Motor neuron (in vitro differentiated cells): ENCODE data around the gene SGSH. TPM values are rescaled to one million over a fixed set of nuclear protein-coding genes. Genes with fewer than 3 reads are reported as not detected.

ENCODE experiments used
- ATAC-seq, 8 experiments: fragments of 200-7000 bp; cut with Tn5 transposase; replicated peaks in 6 of 8; 2 replicates each; pipeline ENCODE4 v1.8.0; 2021; ENCODE audit warnings: mild to moderate bottlenecking in 8 of 8, moderate library complexity in 8 of 8
- H3K27ac ChIP-seq, 2 donors: fragments of 250-450 bp; sonication (Bioruptor Pico); 2 replicates each; pipeline ENCODE4 v1.9.0; 2021; ENCODE audit warnings: antibody characterized with exemption in 2 of 2, mild to moderate bottlenecking in 2 of 2, moderate library complexity in 1 of 2
- H3K4me1 ChIP-seq, 2 donors: fragments of 250-450 bp; sonication (Bioruptor Pico); replicated peaks in 1 of 2; 2 replicates each; pipeline ENCODE4 v1.6.1; 2021; ENCODE audit warnings: antibody characterized with exemption in 2 of 2, mild to moderate bottlenecking in 2 of 2, moderate library complexity in 1 of 2
- H3K4me3 ChIP-seq, 5 donors: fragments of 250-450 bp; sonication (Bioruptor Pico); 2 replicates each; pipeline ENCODE4 v1.9.0; 2021; ENCODE audit warnings: antibody characterized with exemption in 5 of 5, mild to moderate bottlenecking in 5 of 5, moderate library complexity in 4 of 5
- WGBS, 10 experiments: fragments of 450-650 bp; shearing (Covaris generic); methylation state at CpG; one replicate each; pipeline ENCODE4 v1.0.0; 2022; 5-methylcytosine and 5-hydroxymethylcytosine counted together
- in situ Hi-C, 9 experiments: fragments of 400-800 bp; cut with MboI; loops; one replicate each; pipeline ENCODE4 v1.15.0; 2021; ENCODE audit warnings: low sequenced_read_pairs in 9 of 9, low pct_unique_long_range_greater_than_20kb in 2 of 9; ENCODE audit not compliant: unreplicated experiment in 9 of 9
- total RNA-seq, 8 experiments: library from RNA; unstranded; fragments of 300-600 nt; gene quantifications; 2 replicates each; pipeline versions ENCODE4 v1.2.3 to v1.2.4, GENCODE V29; 2022

The SGSH gene
- total RNA-seq, 8 experiments from 2014 or later = 5.5 to 56.6 (median 11.2) TPM

DNA sequence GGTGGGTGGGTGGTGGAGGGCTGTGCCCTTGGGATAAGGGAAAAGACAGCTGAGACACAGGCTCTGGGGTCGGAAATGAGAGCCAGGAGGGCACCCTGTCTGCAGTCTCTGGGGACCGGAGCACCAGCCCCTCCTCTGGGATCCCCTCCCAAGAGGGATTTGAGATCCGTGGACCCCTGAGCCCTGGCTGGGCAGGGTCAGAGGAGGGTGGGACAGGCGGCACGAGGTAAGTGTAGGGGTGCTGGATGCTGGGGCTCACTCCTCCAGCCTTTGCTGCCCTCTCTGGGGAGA is 425 bp downstream of the SGSH start:
- peak overlapping the region; percentile 70 to 98 (median 78) for H3K4me3 ChIP-seq
- H3K27ac ChIP-seq = peak overlapping the region; percentile 51 to 57
- in situ Hi-C loops = no loop called here
- peaks cover 10 to 12% of the 10 kb centered on the region in 2 donors for H3K4me1 ChIP-seq
- no peak for ATAC-seq
- WGBS, 10 experiments = no CpG with 5 or more reads among the region's 5 CpGs

DNA sequence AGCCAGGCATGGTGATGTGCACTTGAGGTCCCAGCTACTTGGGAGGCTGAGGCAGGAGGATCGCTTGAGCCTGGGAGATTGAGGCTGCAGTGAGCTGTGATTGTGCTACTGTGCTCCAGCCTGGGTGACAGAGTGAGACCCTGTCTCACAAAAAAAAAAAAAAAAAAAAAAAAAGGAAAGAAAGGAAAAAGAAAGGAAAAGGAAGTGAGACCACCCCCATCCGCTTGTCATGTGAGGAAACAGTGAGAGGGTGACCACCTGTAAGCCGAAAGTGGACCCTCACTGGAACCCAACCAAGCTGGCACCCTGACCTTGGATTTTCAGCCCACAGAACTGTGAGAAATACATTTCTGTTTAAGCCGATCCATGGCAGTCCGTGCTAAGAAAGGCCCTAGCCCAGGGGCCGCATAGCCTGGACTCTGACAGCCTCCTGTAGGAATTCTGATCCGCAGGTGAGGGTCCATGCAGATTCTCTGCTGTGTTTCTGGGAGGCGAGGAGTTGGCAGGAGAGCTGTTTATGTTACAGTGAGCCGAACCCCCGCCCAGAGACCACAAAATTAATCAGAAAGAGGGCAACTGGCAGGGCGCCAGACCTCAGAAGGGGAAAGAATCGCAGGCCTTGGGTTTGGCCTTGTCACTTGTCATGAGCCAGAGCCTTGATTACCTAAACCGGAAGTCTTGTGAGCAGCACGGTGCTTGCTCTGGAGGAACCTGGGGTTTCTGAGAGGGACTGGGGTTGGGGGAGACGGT is 945 bp downstream of the SGSH start:
- H3K4me1 ChIP-seq = peaks cover 10 to 12% of the 10 kb centered on the region in 2 donors

DNA sequence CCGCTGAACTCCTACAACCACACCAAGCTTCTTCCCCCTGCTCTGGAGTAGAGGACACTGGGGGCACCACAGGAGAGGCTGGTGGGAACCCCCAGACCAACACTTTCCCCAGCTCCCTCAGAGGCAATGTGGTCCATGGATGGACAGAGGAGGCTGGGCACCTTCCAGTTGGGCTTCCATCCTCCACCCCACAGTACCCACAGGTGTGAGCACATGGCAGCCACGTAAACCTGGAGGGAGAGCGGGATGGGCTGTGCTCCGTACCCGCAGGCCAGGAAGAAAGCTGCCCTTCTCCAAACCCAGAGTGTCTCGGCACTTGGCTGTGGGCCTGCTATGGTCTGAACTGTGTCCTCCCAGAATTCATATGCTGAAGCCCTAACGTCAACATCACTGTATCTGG is 1.7 kb downstream of the SGSH start:
- in situ Hi-C loops = no loop called here
- H3K4me1 ChIP-seq = peaks cover 10 to 12% of the 10 kb centered on the region in 2 donors
- H3K27ac ChIP-seq = no peak overlapping the region
- no peak overlapping the region for H3K4me3 ChIP-seq
- WGBS, 10 experiments = 83 to 100% (median 85%) methylated on average over 2 to 4 of the region's 7 CpGs; no CpG with 5 or more reads in 7 of the 10 experiments
- no peak for ATAC-seq

More for the DNA sequence above, 945 bp downstream of the SGSH start:
- Histone ChIP-seq H3K27ac (peak overlapping the region in 1 of 2 donors; percentile 57), H3K4me3 (peak overlapping the region; percentile 70 to 98 (median 78))
- WGBS, 10 experiments = 42 to 100% (median 65%) methylated on average over 1 to 12 of the region's 15 CpGs
- in situ Hi-C loops = no loop called here
- peak; percentile 17 to 35 (median 26) for ATAC-seq

DNA sequence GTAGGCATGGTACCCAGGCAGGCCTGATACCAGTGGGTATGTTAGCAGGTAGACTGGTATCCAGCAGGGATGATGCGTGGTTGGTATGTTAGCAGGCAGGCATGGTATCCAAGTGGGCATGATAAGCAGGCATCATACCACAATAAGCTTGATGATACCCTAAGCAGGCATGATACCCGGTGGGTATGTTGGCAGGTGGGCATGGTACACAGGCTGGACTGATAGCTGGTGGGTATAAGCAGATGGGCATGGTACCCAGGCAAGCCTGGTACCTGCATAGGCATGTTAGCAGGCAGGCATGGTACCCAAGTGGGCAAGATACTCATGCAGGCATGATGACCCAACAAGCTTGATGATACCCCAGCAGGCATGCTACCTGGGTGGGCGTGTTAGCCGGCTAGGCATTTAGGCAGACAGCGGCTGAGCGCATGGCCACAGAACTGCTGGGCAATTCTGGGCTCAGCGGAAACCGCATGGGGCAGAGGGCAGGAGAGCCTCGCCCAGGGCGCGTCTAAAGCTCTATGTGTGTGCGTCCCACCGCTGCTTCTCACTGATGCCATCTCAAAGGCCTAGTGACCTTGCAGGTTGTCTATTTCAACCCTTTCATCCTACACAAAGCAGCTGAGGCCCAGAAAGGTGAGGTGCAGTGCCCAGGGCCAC is 2.3 kb downstream of the SGSH start:
- ATAC-seq = no peak
- Histone ChIP-seq H3K27ac (no peak overlapping the region), H3K4me3 (no peak overlapping the region), H3K4me1 (peaks cover 10 to 12% of the 10 kb centered on the region in 2 donors)
- WGBS, 10 experiments = 80 to 100% (median 100%) methylated on average over 1 to 7 of the region's 13 CpGs; no CpG with 5 or more reads in 7 of the 10 experiments
- in situ Hi-C loops = no loop called here

DNA sequence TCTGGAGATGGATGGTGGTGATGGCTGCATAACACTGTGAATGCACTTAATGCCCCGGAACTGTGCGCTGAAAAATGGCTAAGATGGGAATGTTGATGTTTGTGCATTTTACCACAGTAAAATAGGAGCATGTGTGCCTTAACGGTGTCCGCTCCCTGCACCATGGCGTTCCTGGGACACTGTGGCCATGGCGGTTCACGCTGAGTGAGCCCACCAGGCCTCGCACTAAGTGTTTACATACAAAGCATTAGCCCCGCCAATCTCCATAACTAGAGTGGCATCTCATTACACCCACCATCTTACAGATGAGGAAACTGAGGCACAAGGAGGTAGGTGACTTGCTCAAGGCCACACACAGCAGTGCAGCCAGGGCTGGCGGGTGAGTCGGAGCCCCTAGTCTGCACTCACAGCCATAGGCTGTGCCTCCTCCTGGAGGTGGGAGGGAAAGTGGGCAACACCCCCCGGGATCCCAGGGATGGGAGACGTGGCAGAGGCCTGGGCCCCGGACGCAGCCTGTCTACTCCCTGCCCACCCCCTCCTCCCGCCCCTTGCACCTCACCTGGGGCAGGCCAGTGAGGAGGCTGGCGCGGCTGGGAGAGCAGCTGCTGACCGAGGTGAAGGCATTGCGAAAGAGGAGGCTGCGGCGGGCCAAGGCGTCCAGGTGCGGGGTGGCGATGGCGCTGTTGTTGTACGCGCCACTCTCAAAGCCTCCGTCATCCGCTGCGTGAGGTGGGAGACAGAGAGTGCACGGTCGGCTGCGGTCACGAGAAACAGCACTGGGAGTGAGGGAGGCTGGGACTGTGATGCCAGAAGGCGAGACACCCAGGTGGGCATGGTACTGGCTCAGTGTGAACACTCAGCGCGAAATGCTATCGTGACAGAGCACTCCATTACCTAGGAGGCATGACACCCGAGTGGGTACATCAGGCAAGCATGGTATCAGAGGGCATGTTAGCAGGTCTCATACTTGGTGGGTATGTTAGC is 3.4 kb downstream of the SGSH start:
- no peak for ATAC-seq
- H3K4me1 ChIP-seq = peaks cover 10 to 12% of the 10 kb centered on the region in 2 donors
- no peak overlapping the region for H3K27ac ChIP-seq
- H3K4me3 ChIP-seq = no peak overlapping the region
- in situ Hi-C loops = no loop called here
- 92 to 100% (median 100%) methylated on average over 1 to 10 of the region's 40 CpGs; no CpG with 5 or more reads in 1 of the 10 experiments for WGBS, 10 experiments

DNA sequence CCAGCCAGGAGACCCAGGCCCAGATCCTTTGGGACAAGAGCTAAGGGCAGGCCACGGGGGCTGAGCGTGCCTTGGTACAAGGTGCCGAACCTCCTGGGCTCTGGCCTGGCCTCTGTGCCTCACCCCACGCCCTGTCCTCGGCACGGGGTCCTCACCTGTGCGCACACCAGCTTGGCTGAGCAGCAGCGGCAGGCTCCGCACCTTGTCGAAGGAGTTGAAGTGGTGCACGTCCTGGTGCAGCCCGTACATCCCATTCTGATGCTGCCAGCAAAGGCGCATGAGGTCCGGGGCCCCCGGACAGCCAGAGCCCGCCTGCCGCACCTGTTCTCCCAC is 5.3 kb downstream of the SGSH start:
- in situ Hi-C loops = no loop called here
- H3K4me1 ChIP-seq = peaks cover 4% of the 10 kb centered on the region in 2 donors
- H3K4me3 ChIP-seq = no peak overlapping the region
- 100% methylated on average over 1 to 2 of the region's 17 CpGs; no CpG with 5 or more reads in 8 of the 10 experiments for WGBS, 10 experiments
- H3K27ac ChIP-seq = no peak overlapping the region
- no peak for ATAC-seq

DNA sequence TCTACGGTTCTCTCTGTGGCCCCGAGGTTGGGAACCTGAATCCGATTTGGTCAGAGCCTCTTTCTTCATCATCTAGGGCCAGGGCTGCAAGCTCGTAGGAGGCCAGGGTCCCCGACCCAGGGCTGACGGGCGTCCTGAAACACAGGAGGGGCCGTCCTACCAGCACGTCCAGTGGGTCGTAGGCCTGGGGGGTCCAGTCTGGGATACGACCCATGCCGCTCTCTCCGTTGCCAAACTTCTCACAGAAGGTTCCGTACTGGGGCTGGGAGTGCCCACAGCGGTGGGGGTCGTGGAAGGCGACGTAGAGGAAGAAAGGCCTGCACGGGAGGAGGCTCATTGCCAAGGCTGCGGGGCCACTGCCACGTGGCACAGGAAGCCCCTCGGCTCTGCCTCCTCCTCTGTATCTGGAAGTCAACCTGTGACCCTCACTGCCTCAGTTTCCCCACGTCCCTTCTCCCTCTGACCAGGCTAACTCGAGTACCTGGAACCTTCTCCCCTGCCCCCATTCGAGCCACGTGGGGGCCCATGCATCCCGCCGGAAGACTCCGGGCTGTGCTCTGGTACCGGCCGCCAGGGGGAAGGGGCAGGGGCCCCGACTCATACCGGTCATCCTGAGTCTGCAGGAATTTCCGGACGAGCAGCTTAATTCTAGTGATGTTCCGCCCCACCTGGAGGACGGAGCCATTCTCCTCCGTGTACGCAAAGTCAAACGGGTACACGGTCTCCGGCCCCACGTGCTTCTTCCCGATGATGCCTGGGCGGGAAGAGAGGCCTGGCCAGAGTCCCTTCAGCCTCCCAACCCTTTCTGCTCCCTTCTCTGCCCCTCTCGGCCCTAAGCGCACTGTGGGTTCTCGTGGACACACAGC is 5.9 kb downstream of the SGSH start:
- WGBS, 10 experiments = 60 to 100% (median 96%) methylated on average over 1 to 13 of the region's 48 CpGs; no CpG with 5 or more reads in 2 of the 10 experiments
- Histone ChIP-seq H3K4me1 (peaks cover 2% of the 10 kb centered on the region in 2 donors), H3K4me3 (no peak overlapping the region), H3K27ac (no peak overlapping the region)
- in situ Hi-C loops = no loop called here
- ATAC-seq = no peak

DNA sequence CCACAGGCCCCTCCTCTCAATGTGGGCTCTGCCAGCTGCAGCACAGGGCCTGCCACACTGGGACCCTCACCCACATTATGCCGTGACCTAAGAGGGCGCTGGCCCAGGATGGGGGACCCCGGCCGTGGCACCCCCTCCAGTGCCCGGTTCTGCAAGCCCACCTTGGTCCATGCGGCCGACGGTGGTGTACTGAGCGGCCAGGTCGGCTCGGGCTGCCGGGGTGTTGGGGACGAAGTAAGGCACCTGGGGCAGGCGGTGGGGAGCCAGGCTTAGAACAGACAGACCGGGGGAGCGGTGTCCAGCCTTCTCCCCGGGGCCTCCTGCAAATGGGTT is 6.5 kb downstream of the SGSH start:
- WGBS, 10 experiments = 98 to 100% methylated on average over 2 to 9 of the region's 17 CpGs; no CpG with 5 or more reads in 8 of the 10 experiments
- in situ Hi-C loops = no loop called here
- Histone ChIP-seq H3K4me1 (no peaks in the 10 kb centered on the region), H3K27ac (no peak overlapping the region), H3K4me3 (no peak overlapping the region)
- ATAC-seq = peak in 1 of 8 experiments; percentile 10

DNA sequence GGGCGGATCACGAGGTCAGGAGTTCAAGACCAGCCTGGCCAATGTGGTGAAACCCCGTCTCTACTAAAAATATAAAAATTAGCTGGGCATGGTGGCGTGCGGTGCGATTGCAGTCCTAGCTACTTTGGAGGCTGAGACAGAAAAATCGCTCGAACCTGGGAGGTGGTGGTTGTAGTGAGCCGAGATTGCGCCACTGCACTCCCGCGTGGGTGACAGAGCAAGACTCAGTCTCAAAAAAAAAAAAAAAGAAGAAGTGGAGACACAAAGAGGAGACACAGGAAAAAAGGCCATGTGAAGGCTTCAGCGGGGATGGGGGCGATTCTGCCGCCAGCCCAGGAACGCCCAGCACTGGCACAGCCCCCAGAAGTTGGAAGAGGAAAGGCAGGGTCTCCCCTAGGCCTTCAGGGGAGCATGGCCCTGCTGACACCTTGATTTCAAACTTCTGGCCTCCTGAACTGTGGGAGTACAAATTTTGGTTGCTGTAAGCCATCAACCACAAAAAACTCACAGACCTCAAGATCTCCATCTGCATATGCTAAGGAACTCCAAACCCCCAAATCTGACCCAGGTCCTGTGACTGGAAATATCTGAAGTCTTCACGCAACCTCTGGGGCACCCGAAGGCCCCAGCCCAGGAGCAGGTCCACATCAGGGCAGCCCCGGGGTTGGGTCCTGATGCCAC is 7.0 kb downstream of the SGSH start:
- ATAC-seq = no peak
- WGBS, 10 experiments = 84 to 97% (median 93%) methylated on average over 4 to 16 of the region's 19 CpGs; no CpG with 5 or more reads in 1 of the 10 experiments
- H3K27ac ChIP-seq = no peak overlapping the region
- no peaks in the 10 kb centered on the region for H3K4me1 ChIP-seq
- H3K4me3 ChIP-seq = no peak overlapping the region
- in situ Hi-C loops = no loop called here

DNA sequence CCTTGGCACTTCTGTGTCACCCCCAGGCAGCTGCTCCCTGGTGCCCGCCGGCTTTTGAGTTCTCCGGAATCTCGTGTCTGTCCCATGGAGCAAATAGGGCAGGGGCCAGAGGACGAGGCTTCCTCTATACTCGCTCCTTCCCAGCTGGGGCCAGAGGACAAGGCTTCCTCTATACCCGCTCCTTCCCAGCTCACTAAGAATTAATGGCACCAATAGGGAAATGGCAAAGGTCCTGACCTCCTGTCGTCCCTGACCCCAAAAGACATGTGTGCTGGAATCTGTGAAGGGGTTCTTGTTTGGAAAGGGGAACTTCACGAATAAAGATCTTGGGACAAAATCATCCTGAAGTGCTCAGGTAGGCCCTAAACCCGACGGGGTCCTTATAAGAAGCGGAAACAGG is 7.6 kb downstream of the SGSH start:
- in situ Hi-C loops = no loop called here
- no peaks in the 10 kb centered on the region for H3K4me1 ChIP-seq
- H3K4me3 ChIP-seq = no peak overlapping the region
- no peak overlapping the region for H3K27ac ChIP-seq
- ATAC-seq = no peak
- 75 to 100% (median 90%) methylated on average over 1 to 9 of the region's 12 CpGs; no CpG with 5 or more reads in 1 of the 10 experiments for WGBS, 10 experiments

DNA sequence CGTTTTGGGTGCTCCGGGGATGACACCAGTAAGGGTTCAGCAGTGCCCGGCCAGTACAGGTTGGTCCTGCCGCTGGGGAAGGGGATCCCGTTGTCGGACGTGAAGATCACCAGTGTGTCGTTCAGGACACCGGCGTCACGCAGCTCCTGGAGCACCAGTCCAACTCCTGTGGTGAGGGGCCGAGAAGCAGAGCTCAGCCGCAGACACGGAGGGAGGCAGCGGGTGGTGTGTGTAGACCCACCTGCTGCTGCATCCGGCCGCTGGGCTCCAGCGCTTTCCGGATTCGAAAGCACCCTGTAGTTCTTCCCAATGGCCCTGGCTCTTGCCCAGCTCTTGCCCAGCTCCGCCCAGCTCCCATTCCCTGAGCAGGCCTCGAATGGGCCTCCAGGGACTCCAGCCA is 8.0 kb downstream of the SGSH start:
- Histone ChIP-seq H3K4me3 (no peak overlapping the region), H3K4me1 (no peaks in the 10 kb centered on the region), H3K27ac (no peak overlapping the region)
- in situ Hi-C loops = no loop called here
- no peak for ATAC-seq
- 94 to 100% (median 100%) methylated on average over 1 to 9 of the region's 22 CpGs; no CpG with 5 or more reads in 7 of the 10 experiments for WGBS, 10 experiments
